HG02678 (cell line): ENCODE results near the gene ABLIM3.
"Not testable (repeated sequence)": the region's sequence is repeated elsewhere in the genome, so short reads cannot be mapped to it uniquely, and the experiment has no call there.

Experiments used
- ATAC-seq: cut with Tn5 transposase; IDR thresholded peaks from one replicate; pipeline ENCODE4 v1.9.1; 2021; ENCODE audit warnings: mild to moderate bottlenecking, moderate library complexity; ENCODE audit not compliant: unreplicated experiment

ABLIM3 gene

DNA sequence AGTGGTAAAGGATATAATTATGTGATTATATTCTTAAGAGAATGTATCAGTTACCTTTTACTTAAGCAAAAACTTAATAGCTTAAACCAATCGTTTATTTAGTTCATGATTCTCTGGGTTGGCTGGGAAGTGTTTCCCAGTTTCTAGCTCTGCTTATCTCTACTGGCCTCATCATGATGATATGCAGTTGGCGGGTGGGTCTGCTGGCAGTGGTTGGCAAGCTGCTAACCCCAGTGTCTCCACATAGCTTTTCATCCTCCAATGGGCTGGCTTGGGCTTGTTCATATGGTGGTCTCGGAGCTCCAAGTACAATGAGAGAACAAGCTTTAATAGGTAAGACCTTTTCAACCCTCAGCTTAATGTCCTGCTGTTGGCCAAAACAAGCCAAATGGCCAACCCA, 43.8 kb downstream of the ABLIM3 start:
- no peak for ATAC-seq

- no peak for ATAC-seq
These were observed 45.2 kb downstream of the ABLIM3 start for GRCh38 chr5:149186506-149186905.

DNA sequence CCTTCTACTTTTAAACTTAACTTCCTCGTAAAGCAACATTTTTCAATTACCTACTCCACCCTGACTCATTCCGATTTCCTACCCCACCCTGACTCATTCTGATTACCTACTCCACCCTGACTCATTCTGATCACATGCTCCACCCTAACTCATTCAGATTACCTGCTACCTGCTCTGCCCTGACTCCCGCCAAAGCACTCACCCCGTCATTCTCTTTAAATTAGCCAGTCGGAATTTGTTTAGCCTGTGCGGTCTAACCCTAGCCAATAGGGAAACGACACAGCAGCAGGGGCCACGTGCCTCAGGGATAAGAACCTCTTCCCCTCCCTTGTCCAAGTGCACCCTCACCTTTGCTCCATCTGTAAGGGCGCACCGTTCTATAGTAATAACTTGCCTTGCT, 46.3 kb downstream of the ABLIM3 start:
- ATAC-seq = not testable (repeated sequence)

DNA sequence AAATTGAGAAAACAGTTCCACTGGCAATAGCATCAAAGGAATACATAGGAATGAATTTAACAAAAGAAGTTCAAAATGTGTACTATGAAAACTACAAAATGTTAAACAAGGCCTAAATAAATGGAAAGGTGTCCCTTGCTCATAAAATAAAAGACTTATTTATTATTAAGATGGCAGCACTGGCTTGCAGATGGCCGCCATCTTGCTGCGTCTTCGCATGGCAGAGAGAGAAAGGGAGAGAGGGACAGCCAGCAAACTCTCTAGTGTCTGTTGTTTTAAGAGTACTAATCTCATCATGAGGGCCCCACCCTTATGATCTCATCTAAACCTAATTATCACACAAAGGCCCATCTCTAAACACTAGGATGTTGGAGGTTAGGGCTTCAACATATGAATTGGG, 47.1 kb downstream of the ABLIM3 start:
- ATAC-seq = no peak

- ATAC-seq = no peak
These were observed 54.1 kb downstream of the ABLIM3 start for GRCh38 chr5:149195337-149195887.

- ATAC-seq = no peak
These were observed 54.7 kb downstream of the ABLIM3 start for GRCh38 chr5:149195962-149196361.

- no peak for ATAC-seq
These were observed 56.9 kb downstream of the ABLIM3 start for GRCh38 chr5:149198148-149198547.

- ATAC-seq = no peak
These were observed 59.1 kb downstream of the ABLIM3 start for GRCh38 chr5:149200355-149200754.

DNA sequence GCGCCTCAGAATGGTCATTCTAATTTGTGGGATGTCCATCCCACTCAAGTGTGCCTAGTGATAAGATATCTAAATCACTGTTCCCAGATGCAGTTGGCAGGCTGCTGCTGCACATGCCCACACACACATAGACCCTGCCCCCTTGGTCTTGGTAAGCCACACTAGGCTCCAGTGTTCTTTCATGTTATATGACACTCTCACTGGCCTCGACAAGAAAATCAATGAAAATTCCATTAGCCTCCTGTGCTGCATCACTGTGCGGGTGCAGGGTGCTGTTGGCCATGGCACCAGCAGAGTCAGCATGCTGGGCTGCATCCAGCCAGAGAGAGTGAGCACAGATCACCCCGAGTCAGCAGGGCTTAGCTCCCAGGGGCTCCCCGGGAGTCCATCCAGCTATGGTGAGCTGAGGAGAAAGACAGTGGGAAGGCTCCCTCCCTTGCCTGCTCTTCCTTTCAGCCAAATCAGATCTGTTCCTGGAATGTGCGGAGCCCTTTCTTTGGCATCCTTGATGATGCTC, 59.9 kb downstream of the ABLIM3 start:
- ATAC-seq = no peak

DNA sequence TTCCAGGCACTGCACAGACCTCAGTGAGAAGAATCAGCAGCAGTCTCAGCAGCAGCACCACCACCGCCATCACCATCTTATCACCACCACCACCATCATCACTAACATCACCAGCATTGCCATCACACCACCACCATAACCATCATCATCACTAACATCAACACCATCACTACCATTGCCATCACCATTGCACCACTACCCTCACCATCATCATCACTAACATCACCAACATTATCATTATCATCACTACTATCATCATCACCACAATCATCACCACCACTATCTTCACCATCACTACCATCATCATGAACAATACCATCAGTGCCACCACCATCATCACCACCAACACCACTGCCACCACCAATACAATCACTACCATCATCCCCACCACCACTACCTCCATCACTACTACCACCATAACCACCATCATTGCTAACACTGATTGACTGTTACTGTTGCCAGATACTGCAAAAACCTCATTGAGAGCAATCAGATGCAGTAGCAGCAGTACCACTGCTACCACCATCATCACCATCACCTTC, 61.7 kb downstream of the ABLIM3 start:
- no peak for ATAC-seq

DNA sequence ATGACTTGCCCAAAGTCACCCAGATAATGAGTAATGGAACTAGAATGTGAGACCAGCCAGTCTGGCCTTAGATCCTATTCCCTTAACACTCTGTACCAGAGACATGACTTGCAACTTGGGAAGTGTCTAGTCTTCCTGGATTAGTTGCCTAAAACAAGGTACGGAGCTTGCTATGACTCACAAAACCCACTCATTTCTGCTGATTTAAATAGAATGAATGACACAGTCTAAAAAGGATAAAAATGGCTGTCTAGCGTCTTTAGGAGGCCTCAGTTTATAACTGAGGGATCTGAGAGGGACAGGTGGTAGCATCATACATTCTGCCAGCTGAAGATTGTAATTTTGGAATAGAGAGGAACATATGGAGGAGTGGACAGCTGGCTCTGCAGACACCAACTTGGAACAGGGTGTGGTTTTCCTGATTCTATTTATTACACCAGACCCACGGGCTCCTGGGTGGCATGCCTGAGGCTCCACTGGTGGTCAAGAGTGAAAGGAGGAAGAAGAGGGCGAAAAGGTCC, 62.7 kb downstream of the ABLIM3 start:
- no peak for ATAC-seq

- no peak for ATAC-seq
These were observed 64.6 kb downstream of the ABLIM3 start for GRCh38 chr5:149205625-149206523.

GRCh38 chr5:149206524-149207141, 65.3 kb downstream of the ABLIM3 start:
- no peak for ATAC-seq

- no peak for ATAC-seq
These were observed 66.5 kb downstream of the ABLIM3 start for GRCh38 chr5:149207831-149208230.

DNA sequence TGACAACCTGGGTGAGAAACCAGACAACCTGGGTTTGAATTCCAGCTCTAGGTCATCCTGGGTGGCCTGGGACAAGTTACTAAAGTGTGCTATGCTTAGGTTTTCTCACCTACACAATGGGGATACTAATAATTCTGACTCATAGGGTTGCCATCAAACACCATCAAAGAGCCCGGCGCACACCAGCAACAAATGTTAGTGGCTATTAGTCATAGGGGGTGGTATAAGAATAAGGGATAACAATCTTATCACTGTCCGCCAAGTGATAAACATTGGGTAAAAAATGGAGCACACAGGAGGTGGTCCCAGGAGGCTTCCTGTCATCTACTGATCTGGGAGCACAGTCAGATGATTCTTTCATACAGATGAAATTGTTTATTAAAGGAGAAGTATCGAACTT, 68.9 kb downstream of the ABLIM3 start:
- no peak for ATAC-seq

GRCh38 chr5:149210968-149211490, 69.7 kb downstream of the ABLIM3 start:
- ATAC-seq = no peak

DNA sequence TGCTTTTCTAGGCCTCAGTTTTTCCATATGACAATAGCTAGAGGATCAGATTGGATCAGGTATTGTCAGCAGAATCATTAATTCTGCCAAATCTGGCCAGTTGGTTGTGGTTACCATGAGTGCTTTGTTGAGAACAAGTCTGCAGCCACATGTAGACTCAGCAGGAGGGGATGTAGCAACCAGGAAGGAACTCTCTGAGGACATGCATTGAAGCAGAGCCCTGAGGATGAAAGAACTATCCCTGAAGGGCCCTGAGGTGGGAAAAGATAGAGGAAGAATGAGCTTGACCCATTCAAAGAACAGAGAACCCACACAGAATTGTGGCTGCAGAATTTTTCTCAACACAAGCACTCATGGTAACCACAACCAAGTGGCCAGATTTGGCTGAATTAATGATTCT, 70.3 kb downstream of the ABLIM3 start:
- no peak for ATAC-seq

DNA sequence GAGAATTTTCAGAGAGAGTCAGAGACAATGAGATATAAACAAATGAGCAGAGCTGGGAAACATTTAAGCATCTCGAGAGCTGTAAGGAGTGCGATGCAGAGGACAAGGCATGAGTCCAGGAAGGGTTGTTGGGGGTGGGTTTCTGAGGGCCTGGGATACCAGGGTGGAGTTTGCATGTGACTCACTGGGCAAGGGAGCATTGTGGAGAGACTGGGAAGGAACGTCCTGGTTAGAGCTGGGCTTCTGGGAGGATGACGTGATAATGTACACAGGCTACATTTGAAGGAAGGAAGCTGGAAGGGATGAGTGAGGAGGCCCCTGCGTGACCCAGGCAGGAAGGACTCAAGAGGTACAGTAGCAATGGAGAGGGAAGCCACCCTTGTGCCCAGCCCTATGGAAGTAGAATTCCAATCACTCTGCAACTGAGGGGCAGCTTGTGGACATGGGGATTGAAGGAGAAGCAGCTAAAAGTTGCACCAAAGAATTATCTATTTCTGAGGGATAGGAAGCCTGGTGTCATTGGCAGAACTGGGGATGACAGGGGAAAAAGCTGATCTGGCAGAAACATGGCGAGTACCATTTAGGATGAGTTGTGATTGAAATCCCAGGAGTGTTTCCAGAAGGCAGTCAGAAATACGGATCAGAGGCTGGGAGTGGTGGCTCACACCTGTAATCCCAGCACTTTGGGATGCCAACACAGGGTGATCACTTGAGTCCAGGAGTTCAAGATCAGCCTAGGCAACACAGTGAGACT, 71.1 kb downstream of the ABLIM3 start:
- no peak for ATAC-seq

DNA sequence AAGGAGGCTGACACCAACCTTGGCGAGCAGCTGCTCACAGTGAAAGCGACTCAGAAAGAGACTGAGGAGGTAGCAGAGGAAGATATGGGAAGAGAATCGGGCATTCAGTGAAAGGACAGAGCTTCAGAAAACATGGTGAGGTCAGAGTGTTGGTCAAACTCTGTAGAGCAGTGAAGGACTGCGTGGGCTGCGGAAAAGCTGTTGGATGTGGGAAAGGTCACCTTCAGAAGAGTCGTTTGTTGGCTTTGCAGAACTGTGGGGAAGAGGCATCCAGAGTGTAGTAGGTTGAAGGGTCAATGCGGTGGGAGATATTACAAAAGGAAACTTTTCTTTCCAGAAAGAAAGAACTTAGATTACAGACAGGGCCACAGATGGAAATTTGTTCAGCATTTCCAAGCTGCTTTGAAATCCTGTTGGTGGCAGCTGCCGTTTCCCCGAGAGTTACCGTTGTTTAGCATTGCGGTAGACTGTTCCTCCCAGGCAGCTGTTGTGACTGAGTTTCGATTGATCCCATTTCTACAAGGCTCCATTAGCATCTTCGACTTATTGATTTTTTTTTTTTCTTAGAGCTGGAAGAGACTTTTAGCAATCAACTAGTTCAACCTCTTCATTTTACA, 72.1 kb downstream of the ABLIM3 start:
- ATAC-seq = no peak
